AG08396 (cell line): ENCODE data around the gene MPP1.

Source experiments
- DNase-seq: peaks from one replicate; pipeline ENCODE4 v3.0.0; 2012; ENCODE audit warnings: low spot score, mixed read lengths

The MPP1 gene

GRCh38 chrX:154731881-154732280, 73.4 kb downstream of the MPP1 start:
- DNase-seq = no peak

- DNase-seq = no peak
Observed at GRCh38 chrX:154731184-154731583, 74.1 kb downstream of the MPP1 start.

GRCh38 chrX:154730253-154730891, 74.9 kb downstream of the MPP1 start:
- DNase-seq = no peak

- DNase-seq = no peak
Observed at GRCh38 chrX:154729439-154729838, 75.8 kb downstream of the MPP1 start.
